Upper lobe of left lung (tissue), 4 donors: ENCODE data around the gene PI4K2A.

Experiments
- CTCF ChIP-seq, 6 experiments: fragments of 450-650 bp in 4 of 6; fragments of 200-600 bp in 2 of 6; sonication (generic) in 2 of 6; IDR thresholded peaks; one replicate each; pipeline ENCODE4 v1.5.1; 2016 to 2019; ENCODE audit warnings: antibody characterized with exemption in 6 of 6
- EP300 ChIP-seq, 4 donors: sonication (generic); formaldehyde crosslinking; IDR thresholded peaks; one replicate each; pipeline ENCODE4 v1.5.1; 2017; ENCODE audit warnings: antibody characterized with exemption in 4 of 4, control low read depth in 2 of 4
- POLR2A ChIP-seq, 4 donors: fragments of 450-650 bp; IDR thresholded peaks; one replicate each; pipeline ENCODE4 v1.5.1; 2016 to 2017; ENCODE audit warnings: antibody characterized with exemption in 4 of 4, mild to moderate bottlenecking in 2 of 4
- POLR2AphosphoS5 ChIP-seq, 2 donors: sonication (generic); formaldehyde crosslinking; IDR thresholded peaks; one replicate each; pipeline ENCODE4 v1.5.1; 2017; ENCODE audit warnings: antibody characterized with exemption in 2 of 2

GRCh38 chr10:97599272-97599619 lies 41.2 kb upstream of the PI4K2A start:
- TF ChIP-seq CTCF (IDR thresholded peaks at IDR 0.05) (no peak), POLR2A (IDR thresholded peaks at IDR 0.05) (no peak), EP300 (IDR thresholded peaks at IDR 0.05) (no peak), POLR2AphosphoS5 (IDR thresholded peaks at IDR 0.05) (no peak)
